NT2/D1 (cell line): Measurements from ENCODE around the gene ABCA1.

ENCODE experiments used
- SUZ12 ChIP-seq: IDR thresholded peaks from 2 replicates; pipeline ENCODE4 v1.6.1; 2011; ENCODE audit not compliant: insufficient read length, insufficient read depth; ENCODE audit errors: extremely low read depth
- ZNF274 ChIP-seq: IDR thresholded peaks from 2 replicates; pipeline ENCODE4 v1.6.1; 2011; ENCODE audit warnings: mild to moderate bottlenecking, low read depth, low read length

DNA sequence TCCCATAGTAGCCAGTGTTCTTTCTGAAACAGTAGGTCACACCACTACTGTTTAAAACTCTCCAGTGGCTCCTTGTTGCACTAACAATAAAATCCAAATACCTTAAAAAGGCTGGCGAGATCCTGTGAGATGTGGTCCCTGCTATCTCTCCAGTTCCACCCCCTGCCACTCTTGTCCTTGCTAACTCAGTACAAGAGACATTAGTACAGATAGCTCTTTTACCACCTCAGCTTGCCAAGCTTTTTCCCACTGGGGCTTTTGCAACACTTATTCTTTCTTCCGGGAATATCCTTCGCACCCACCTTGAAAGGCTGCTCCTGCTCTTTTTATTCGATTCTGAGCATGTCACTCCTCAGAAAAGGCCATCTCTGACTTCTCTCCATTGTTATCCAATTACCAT is 149.2 kb downstream of the ABCA1 start:
- TF ChIP-seq ZNF274 (no peak), SUZ12 (no peak)
